B cell (primary cell): ENCODE data around the gene CCND1. TPM values are rescaled to one million over a fixed set of nuclear protein-coding genes. Genes with fewer than 3 reads are reported as not detected.

Experiments used
- ATAC-seq: fragments of 200-7000 bp; cut with Tn5 transposase; one replicate; pipeline ENCODE4 v1.10.0; 2021; ENCODE audit warnings: low read depth, mild to moderate bottlenecking, moderate number of reproducible peaks, moderate library complexity
- CTCF ChIA-PET: fragments of 350-600 bp; sonication (Branson Sonifier 250); formaldehyde crosslinking; loops from one replicate; lab custom pipeline; 2021; ENCODE audit warnings: antibody characterized with exemption, inconsistent platforms; lab: Charles Lee
- POLR2A ChIA-PET: fragments of 350-600 bp; sonication (Branson Sonifier 250); formaldehyde crosslinking; loops from one replicate; lab custom pipeline; 2021; ENCODE audit warnings: antibody characterized with exemption; lab: Charles Lee
- DNase-seq: peaks from one replicate; pipeline ENCODE4 v3.0.0; 2013
- H2AFZ ChIP-seq: 2 replicates; pipeline ENCODE4 v1.6.1; 2012; ENCODE audit warnings: mild to moderate bottlenecking, low read depth, low read length; ENCODE audit not compliant: insufficient read depth, poor library complexity, severe bottlenecking
- H3K27ac ChIP-seq, 2 donors: 1 replicate in 1 of 2; 2 replicates in 1 of 2; pipeline ENCODE4 v1.5.1; 2012 to 2013; ENCODE audit warnings: low read length in 2 of 2, mild to moderate bottlenecking in 2 of 2, moderate library complexity in 1 of 2
- H3K27me3 ChIP-seq, 4 experiments: fragments of 200-600 bp in 1 of 4; sonication (generic) in 1 of 4; replicated peaks in 1 of 4; 1 replicate in 2 of 4; 2 replicates in 2 of 4; pipeline versions ENCODE4 v1.6.1 to v1.7.0; 2013 to 2016; ENCODE audit warnings: low read length in 3 of 4, mild to moderate bottlenecking in 2 of 4, mixed read lengths in 1 of 4, moderate library complexity in 1 of 4; ENCODE audit not compliant: insufficient read depth in 4 of 4, control insufficient read depth in 3 of 4; ENCODE audit errors: control extremely low read depth in 1 of 4
- H3K36me3 ChIP-seq, 2 experiments: replicated peaks in 1 of 2; 1 replicate in 1 of 2; 2 replicates in 1 of 2; pipeline versions ENCODE4 v1.6.1 to v1.7.1; 2013; ENCODE audit warnings: low read length in 1 of 2; ENCODE audit not compliant: insufficient read depth in 2 of 2, control insufficient read depth in 1 of 2; ENCODE audit errors: control extremely low read depth in 1 of 2, extremely low read depth in 1 of 2
- H3K4me1 ChIP-seq, 2 donors: fragments of 200-600 bp in 1 of 2; sonication (generic) in 1 of 2; 1 replicate in 1 of 2; 2 replicates in 1 of 2; pipeline versions ENCODE4 v1.5.1 to v1.6.1; 2013 to 2017; ENCODE audit warnings: low read length in 2 of 2; ENCODE audit not compliant: control insufficient read depth in 2 of 2, insufficient read depth in 2 of 2
- H3K4me2 ChIP-seq: replicated peaks from 2 replicates; pipeline ENCODE3; 2012; ENCODE audit warnings: mild to moderate bottlenecking, low read depth, low read length; ENCODE audit not compliant: poor library complexity, severe bottlenecking
- H3K4me3 ChIP-seq, 5 experiments: fragments of 200-600 bp in 1 of 5; sonication (generic) in 1 of 5; 1 replicate in 3 of 5; 2 replicates in 2 of 5; pipeline versions ENCODE4 v1.5.1 to v1.7.0; 2011 to 2016; ENCODE audit warnings: low read length in 4 of 5, mild to moderate bottlenecking in 4 of 5, low read depth in 2 of 5, control low read depth in 1 of 5, moderate library complexity in 1 of 5; ENCODE audit not compliant: insufficient read depth in 1 of 5; ENCODE audit errors: control extremely low read depth in 1 of 5, extremely low read depth in 1 of 5
- H3K79me2 ChIP-seq: fragments of 200-600 bp; sonication (generic); one replicate; pipeline ENCODE4 v1.6.0; 2016; ENCODE audit warnings: low read length; ENCODE audit not compliant: control insufficient read depth, insufficient read depth
- H3K9ac ChIP-seq: fragments of 200-600 bp; sonication (generic); 2 replicates; pipeline ENCODE4 v1.6.1; 2017; ENCODE audit warnings: mild to moderate bottlenecking, low read length, moderate library complexity
- H3K9me3 ChIP-seq, 3 donors: one replicate each; pipeline versions ENCODE4 v1.6.1 to v1.7.1; 2013; ENCODE audit warnings: low read length in 2 of 3; ENCODE audit not compliant: control insufficient read depth in 2 of 3, insufficient read depth in 1 of 3; ENCODE audit errors: control extremely low read depth in 1 of 3
- H4K20me1 ChIP-seq: 2 replicates; pipeline ENCODE4 v1.6.0; 2012; ENCODE audit warnings: mild to moderate bottlenecking, low read length; ENCODE audit not compliant: insufficient read depth, control insufficient read depth, poor library complexity, severe bottlenecking
- H3K27ac Mint-ChIP-seq: one replicate; pipeline ENCODE4 v1.8.0; 2021; ENCODE audit warnings: mixed read lengths
- H3K27me3 Mint-ChIP-seq: one replicate; pipeline ENCODE4 v1.8.0; 2021; ENCODE audit warnings: mixed read lengths
- H3K4me1 Mint-ChIP-seq: one replicate; pipeline ENCODE4 v1.8.0; 2021; ENCODE audit warnings: mixed read lengths
- H3K4me3 Mint-ChIP-seq: one replicate; pipeline ENCODE4 v1.8.0; 2021; ENCODE audit warnings: mixed read lengths
- H3K9me3 Mint-ChIP-seq: one replicate; pipeline ENCODE4 v1.8.0; 2022; ENCODE audit warnings: mixed read lengths; ENCODE audit not compliant: insufficient read depth
- CTCF ChIP-seq: fragments of 200-600 bp; IDR thresholded peaks from one replicate; pipeline ENCODE4 v1.8.0; 2022; ENCODE audit warnings: antibody characterized with exemption, mild to moderate bottlenecking
- EZH2 ChIP-seq: IDR thresholded peaks from 2 replicates; pipeline ENCODE4 v1.6.1; 2012; ENCODE audit warnings: borderline replicate concordance, low read depth, mild to moderate bottlenecking, moderate library complexity, low read length; ENCODE audit not compliant: insufficient read depth, poor library complexity, severe bottlenecking
- WGBS: methylation state at CpG from one replicate; pipeline ENCODE4 v1.1.5; 2013; ENCODE audit warnings: missing lambda C conversion rate; ENCODE audit not compliant: insufficient coverage; 5-methylcytosine and 5-hydroxymethylcytosine counted together
- intact Hi-C: fragments of 100-400 bp; cut with micrococcal nuclease; formaldehyde crosslinking; loops from one replicate; pipeline ENCODE4 v1.10.0; 2022
- polyA plus RNA-seq: library from polyadenylated mRNA; depleted of rRNA; stranded (reverse); fragments of >200 nt; gene quantifications from 2 replicates; pipeline ENCODE4 v1.2.3, GENCODE V29; 2012
- total RNA-seq, 2 donors: library from RNA; stranded (reverse); fragments of 120-200 nt in 1 of 2; gene quantifications; 1 replicate in 1 of 2; 2 replicates in 1 of 2; pipeline versions ENCODE4 v1.2.3 to v1.2.4, GENCODE V29; 2013 to 2022

CCND1 gene
- total and polyA plus RNA-seq, 2 donors (not counting 1 experiment from before 2014, with no cell fraction given): 4.9 to 8.8 TPM

- Mint-ChIP-seq H3K4me3 (no peak overlapping the region), H3K9me3 (no peaks in the 10 kb centered on the region), H3K27ac (no peak overlapping the region), H3K27me3 (peaks cover 44% of the 10 kb centered on the region), H3K4me1 (no peaks in the 10 kb centered on the region)
- Histone ChIP-seq H3K27ac (no peak overlapping the region), H3K4me3 (no peak overlapping the region), H3K9me3 (peaks cover 0 to 37% (median 13%) of the 10 kb centered on the region in 3 donors), H3K79me2 (no peaks in the 10 kb centered on the region), H3K36me3 (no peaks in the 10 kb centered on the region), H3K27me3 (peaks cover 0 to 9% (median 2%) of the 10 kb centered on the region in 4 experiments), H3K9ac (no peak overlapping the region), H2AFZ (no peak overlapping the region), H3K4me1 (no peaks in the 10 kb centered on the region), H4K20me1 (no peaks in the 10 kb centered on the region), H3K4me2 (no peak overlapping the region)
- 94% methylated on average over 11 of the region's 14 CpGs for WGBS
- DNase-seq: no peak
- POLR2A ChIA-PET: no interaction called here
- CTCF ChIA-PET: no interaction called here
- no peak for ATAC-seq
- intact Hi-C loops: no loop called here
- TF ChIP-seq CTCF (no peak), EZH2 (no peak)
Measured at GRCh38 chr11:69627551-69627950, 13.4 kb upstream of the CCND1 start.

- 100% methylated on average over 2 of the region's 2 CpGs for WGBS
- no peak overlapping the region for H3K27ac ChIP-seq
- H2AFZ ChIP-seq: no peak overlapping the region
- no peak overlapping the region for H3K4me3 Mint-ChIP-seq
- intact Hi-C loops: no loop called here
- H3K9ac ChIP-seq: no peak overlapping the region
- no peak overlapping the region for H3K4me2 ChIP-seq
- H3K27me3 Mint-ChIP-seq: peaks cover 39% of the 10 kb centered on the region
- ChIA-PET CTCF (no interaction called here), POLR2A (no interaction called here)
- no peaks in the 10 kb centered on the region for H3K4me1 ChIP-seq
- TF ChIP-seq EZH2: no peak
- no peak for TF ChIP-seq CTCF
- no peak for ATAC-seq
- DNase-seq: no peak
- H3K4me1 Mint-ChIP-seq: no peaks in the 10 kb centered on the region
- no peak overlapping the region for H3K4me3 ChIP-seq
- no peak overlapping the region for H3K27ac Mint-ChIP-seq
- peaks cover 0 to 9% (median 2%) of the 10 kb centered on the region in 4 experiments for H3K27me3 ChIP-seq
- H4K20me1 ChIP-seq: no peaks in the 10 kb centered on the region
- H3K79me2 ChIP-seq: no peaks in the 10 kb centered on the region
- peaks cover 0 to 37% (median 13%) of the 10 kb centered on the region in 3 donors for H3K9me3 ChIP-seq
- H3K9me3 Mint-ChIP-seq: no peaks in the 10 kb centered on the region
- H3K36me3 ChIP-seq: no peaks in the 10 kb centered on the region
Measured at GRCh38 chr11:69630017-69630416, 10.9 kb upstream of the CCND1 start.
